HepG2 (cell line): Measurements from ENCODE around the gene ZNF239. TPM values are rescaled to one million over a fixed set of nuclear protein-coding genes. Genes with fewer than 3 reads are reported as not detected.

Source experiments
- ATAC-seq: fragments of 200-7000 bp; cut with Tn5 transposase; 3 replicates; pipeline ENCODE4 v1.9.1; 2020; ENCODE audit warnings: mild to moderate bottlenecking, moderate library complexity
- BruUV-seq: library from RNA; stranded (reverse); fragments of 400-500 nt; replicated peaks from 2 replicates; lab custom pipeline; 2021; lab: Mats Ljungman, UMichigan
- CTCF ChIA-PET: fragments of 300-600 bp; formaldehyde crosslinking; extraction: SDS; loops from one replicate; lab custom pipeline; 2021; ENCODE audit warnings: low total read pairs, inconsistent platforms, low intra/inter-chr PET ratio; lab: Yijun Ruan, JAX
- POLR2A ChIA-PET: fragments of 350-600 bp; sonication (Branson Sonifier 250); formaldehyde crosslinking; loops from one replicate; lab custom pipeline; 2020; ENCODE audit warnings: antibody characterized with exemption, inconsistent platforms; lab: Yijun Ruan, JAX
- DNase-seq: peaks from one replicate; pipeline ENCODE4 v3.0.0-alpha.2; 2015; ENCODE audit warnings: low spot score
- FAIRE-seq: peaks from 3 replicates; lab custom pipeline; 2011; peaks lifted over from hg19 to GRCh38; lab: Jason Lieb, UNC
- H2AFZ ChIP-seq: one replicate; pipeline ENCODE4 v1.6.1; 2011; ENCODE audit warnings: low read length, inconsistent platforms
- H3K27ac ChIP-seq: fragments of 300-600 bp; 3 replicates; pipeline ENCODE4 v1.8.0; 2011; ENCODE audit warnings: mixed run types, mild to moderate bottlenecking, mixed read lengths, low read length, inconsistent platforms; ENCODE audit not compliant: insufficient read depth; ENCODE audit errors: extremely low read length
- H3K27me3 ChIP-seq, 2 experiments: fragments of 200-600 bp in 1 of 2; 2 replicates in 1 of 2; 3 replicates in 1 of 2; pipeline versions ENCODE4 v1.6.0 to v1.8.0; 2011; ENCODE audit warnings: low read length in 2 of 2, mild to moderate bottlenecking in 2 of 2, moderate library complexity in 2 of 2, inconsistent platforms in 1 of 2; ENCODE audit not compliant: insufficient read depth in 2 of 2, control insufficient read depth in 1 of 2
- H3K36me3 ChIP-seq, 2 experiments: fragments of 200-600 bp in 1 of 2; replicated peaks in 1 of 2; 2 replicates in 1 of 2; 3 replicates in 1 of 2; pipeline versions ENCODE4 v1.5.1 to v1.8.0; 2011; ENCODE audit warnings: low read length in 2 of 2, inconsistent platforms in 1 of 2; ENCODE audit not compliant: insufficient read depth in 2 of 2, control insufficient read depth in 1 of 2
- H3K4me1 ChIP-seq: 2 replicates; pipeline ENCODE4 v1.5.1; 2012; ENCODE audit warnings: low read length, inconsistent platforms; ENCODE audit not compliant: insufficient read depth
- H3K4me2 ChIP-seq: 2 replicates; pipeline ENCODE4 v1.6.0; 2011; ENCODE audit warnings: low read depth, low read length, inconsistent platforms
- H3K4me3 ChIP-seq, 3 experiments: fragments of 200-600 bp in 1 of 3; sonication (generic), shearing (Covaris generic) in 1 of 3; replicated peaks in 1 of 3; 2 replicates each; pipeline ENCODE4 v1.5.1; 2011 to 2016; ENCODE audit warnings: low read length in 3 of 3, inconsistent platforms in 2 of 3, low read depth in 2 of 3, mild to moderate bottlenecking in 2 of 3, control low read depth in 1 of 3, mixed read lengths in 1 of 3; ENCODE audit not compliant: insufficient read depth in 1 of 3
- H3K79me2 ChIP-seq: one replicate; pipeline ENCODE4 v1.6.1; 2011; ENCODE audit warnings: low read length, inconsistent platforms; ENCODE audit not compliant: insufficient read depth
- H3K9ac ChIP-seq: 2 replicates; pipeline ENCODE4 v1.6.0; 2011; ENCODE audit warnings: mild to moderate bottlenecking, low read depth, low read length, inconsistent platforms; ENCODE audit not compliant: insufficient read depth
- H3K9me3 ChIP-seq: 2 replicates; pipeline ENCODE4 v1.5.1; 2012; ENCODE audit warnings: mild to moderate bottlenecking, low read length
- H4K20me1 ChIP-seq: 2 replicates; pipeline ENCODE4 v1.6.0; 2011; ENCODE audit warnings: inconsistent platforms, mild to moderate bottlenecking, low read length, moderate library complexity; ENCODE audit not compliant: insufficient read depth
- ADNP ChIP-seq: sonication (generic); formaldehyde crosslinking; IDR thresholded peaks from 2 replicates; pipeline ENCODE4 v1.4.0; 2020; ENCODE audit warnings: missing genetic modification reagents
- BCL3 ChIP-seq: sonication (generic); formaldehyde crosslinking; IDR thresholded peaks from 2 replicates; pipeline ENCODE4 v1.5.1; 2020; ENCODE audit warnings: mild to moderate bottlenecking, missing genetic modification reagents, moderate library complexity
- CC2D1A ChIP-seq: sonication (generic); formaldehyde crosslinking; IDR thresholded peaks from 2 replicates; pipeline ENCODE4 v1.8.1; 2023; ENCODE audit warnings: mild to moderate bottlenecking, missing genetic modification reagents
- GATA4 ChIP-seq: sonication (generic); IDR thresholded peaks from 2 replicates; pipeline ENCODE4 v1.6.1; 2016; ENCODE audit warnings: antibody characterized with exemption, low read depth, borderline replicate concordance
- KLF16 ChIP-seq, 2 experiments: sonication (generic) in 1 of 2; formaldehyde crosslinking in 1 of 2; IDR thresholded peaks; 2 replicates each; pipeline versions ENCODE4 v1.6.1 to v1.8.0; 2016 to 2023; ENCODE audit warnings: missing genetic modification reagents in 2 of 2, missing compliant biosample characterization in 1 of 2
- MXD3 ChIP-seq: IDR thresholded peaks from 2 replicates; pipeline ENCODE4 v1.6.1; 2016; ENCODE audit warnings: mild to moderate bottlenecking, missing biosample characterization, missing genetic modification reagents
- REL ChIP-seq: sonication (generic); formaldehyde crosslinking; conservative IDR thresholded peaks from 2 replicates; pipeline ENCODE4 v1.8.0; 2022; ENCODE audit warnings: mild to moderate bottlenecking, missing genetic modification reagents, moderate library complexity
- SKI ChIP-seq: fragments of 450-650 bp; IDR thresholded peaks from one replicate; pipeline ENCODE4 v1.6.1; 2018; ENCODE audit warnings: mild to moderate bottlenecking; ENCODE audit not compliant: partially characterized antibody
- SNAPC2 ChIP-seq: sonication (generic); formaldehyde crosslinking; IDR thresholded peaks from 2 replicates; pipeline ENCODE4 v1.8.1; 2022; ENCODE audit warnings: mild to moderate bottlenecking, missing genetic modification reagents
- SNAPC5 ChIP-seq: sonication (generic); formaldehyde crosslinking; IDR thresholded peaks from 2 replicates; pipeline ENCODE4 v1.8.1; 2023; ENCODE audit warnings: mild to moderate bottlenecking, missing genetic modification reagents, borderline replicate concordance
- TOPORS ChIP-seq: sonication (generic); formaldehyde crosslinking; IDR thresholded peaks from 2 replicates; pipeline ENCODE4 v1.8.0; 2023; ENCODE audit warnings: mild to moderate bottlenecking, missing genetic modification reagents
- U2AF2 ChIP-seq: fragments of 200-400 bp; formaldehyde crosslinking; IDR thresholded peaks from 2 replicates; pipeline ENCODE4 v1.6.1; 2017; ENCODE audit warnings: low read depth, mild to moderate bottlenecking, low read length
- ZNF460 ChIP-seq: sonication (generic); formaldehyde crosslinking; IDR thresholded peaks from 2 replicates; pipeline ENCODE4 v1.5.1; 2020; ENCODE audit warnings: missing genetic modification reagents, mild to moderate bottlenecking, borderline replicate concordance
- ZNF557 ChIP-seq: sonication (generic); formaldehyde crosslinking; IDR thresholded peaks from 2 replicates; pipeline ENCODE4 v1.4.0; 2020; ENCODE audit warnings: missing genetic modification reagents
- WGBS: methylation state at CpG from one replicate; pipeline ENCODE4 v1.1.6; 2017; ENCODE audit warnings: low lambda C conversion rate; 5-methylcytosine and 5-hydroxymethylcytosine counted together
- in situ Hi-C: cut with HindIII; loops from 2 replicates; pipeline ENCODE4 v1.10.0; 2017; ENCODE audit warnings: low pct_unique_long_range_greater_than_20kb; ENCODE audit not compliant: extremely low pct_ligation_motif_present
- intact Hi-C: fragments of 100-400 bp; cut with micrococcal nuclease; formaldehyde crosslinking; loops from one replicate; pipeline ENCODE4 v1.10.0; 2022; ENCODE audit not compliant: unreplicated experiment
- polyA plus RNA-seq, 8 experiments: library from polyadenylated mRNA; depleted of rRNA in 3 of 8; stranded (reverse) in 7 of 8; unstranded in 1 of 8; fragments of >200 nt; fragmentation: Illumina TruSeq in 4 of 8; extraction: Trizol in 4 of 8; gene quantifications; 2 replicates each; pipeline versions ENCODE4 v1.2.1 to v1.2.3, GENCODE V29; 2011 to 2016; ENCODE audit warnings: low read depth in 4 of 8, missing spikeins in 1 of 8, mixed read lengths in 1 of 8; ENCODE audit not compliant: insufficient read depth in 1 of 8
- total RNA-seq, 5 experiments: library from RNA; depleted of rRNA; stranded (reverse); fragments of >200 nt; fragmentation: Illumina TruSeq; extraction: Trizol; gene quantifications; 2 replicates each; pipeline ENCODE4 v1.2.3, GENCODE V29; 2016; ENCODE audit warnings: low read depth in 1 of 5
- TF ChIP-seq, protein P1 (sequence below): IDR thresholded peaks from 2 replicates; pipeline ENCODE4 v1.6.1; 2016; ENCODE audit warnings: low read depth, borderline replicate concordance
- TF ChIP-seq, protein P2 (sequence below): sonication (generic); formaldehyde crosslinking; IDR thresholded peaks from 2 replicates; pipeline ENCODE4 v1.4.0; 2020; ENCODE audit warnings: missing genetic modification reagents, low read depth, mild to moderate bottlenecking, borderline replicate concordance

ZNF239 gene
- total and polyA plus RNA-seq, 2 of the 13 experiments (the other 11 are each of a cell fraction or from before 2014, with no cell fraction given): 0.05 TPM; not detected in 1

DNA sequence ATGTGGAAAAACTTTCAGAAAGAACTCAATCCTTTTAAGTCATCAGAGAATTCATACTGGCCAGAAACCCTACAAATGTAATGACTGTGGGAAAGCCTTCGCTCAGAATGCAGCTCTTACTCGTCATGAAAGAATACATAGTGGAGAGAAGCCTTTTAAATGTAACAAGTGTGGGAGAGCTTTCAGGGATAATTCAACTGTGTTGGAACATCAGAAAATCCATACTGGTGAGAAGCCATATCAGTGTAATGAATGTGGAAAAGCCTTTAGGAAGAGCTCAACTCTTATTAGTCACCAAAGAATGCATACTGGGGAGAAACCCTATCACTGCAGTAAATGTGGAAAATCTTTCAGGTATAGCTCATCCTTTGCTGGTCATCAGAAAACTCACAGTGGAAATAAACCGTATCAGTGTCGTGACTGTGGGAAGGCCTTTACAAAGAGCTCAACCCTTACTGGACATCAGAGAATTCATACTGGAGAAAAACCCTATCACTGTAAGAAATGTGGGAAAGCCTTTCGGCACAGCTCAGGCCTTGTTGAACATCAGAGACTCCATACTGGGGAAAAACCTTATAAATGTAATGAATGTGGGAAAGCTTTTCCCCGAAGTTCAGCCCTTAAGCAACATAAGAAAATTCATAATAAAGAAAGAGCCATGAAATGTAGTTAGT, 42.4 kb upstream of the ZNF239 start:
- Histone ChIP-seq H3K4me1 (no peaks in the 10 kb centered on the region), H3K9ac (no peak overlapping the region), H2AFZ (no peak overlapping the region), H3K36me3 (peaks cover 0 to 10% of the 10 kb centered on the region in 2 experiments; a peak in 1 of 5 replicates), H3K9me3 (peaks cover 32% of the 10 kb centered on the region), H3K79me2 (no peaks in the 10 kb centered on the region), H3K27me3 (no peaks in the 10 kb centered on the region), H3K4me2 (no peak overlapping the region), H4K20me1 (no peaks in the 10 kb centered on the region)
- 61% methylated on average over 6 of the region's 6 CpGs for WGBS
- intact Hi-C loops: no loop called here
- in situ Hi-C loops: no loop called here
- CTCF ChIA-PET: no interaction called here
- ATAC-seq (no peak), FAIRE-seq (no peak)
- POLR2A ChIA-PET: no interaction called here
- TF ChIP-seq ADNP (CRISPR knock-in tag) (no peak), ZNF557 (no peak), U2AF2 (no peak), KLF16 (CRISPR knock-in tag; IDR thresholded peaks at IDR 0.05) (no peak), SNAPC5 (CRISPR knock-in tag) (no peak), SNAPC2 (CRISPR knock-in tag) (no peak), ZNF460 (CRISPR knock-in tag) (no peak), SKI (no peak), GATA4 (no peak), REL (CRISPR knock-in tag) (no peak), CC2D1A (no peak), MXD3 (CRISPR knock-in tag) (no peak), BCL3 (no peak), TOPORS (CRISPR knock-in tag) (no peak)
- TF ChIP-seq, protein P1, sequence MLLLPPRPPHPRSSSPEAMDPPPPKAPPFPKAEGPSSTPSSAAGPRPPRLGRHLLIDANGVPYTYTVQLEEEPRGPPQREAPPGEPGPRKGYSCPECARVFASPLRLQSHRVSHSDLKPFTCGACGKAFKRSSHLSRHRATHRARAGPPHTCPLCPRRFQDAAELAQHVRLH (CRISPR knock-in tag): no peak
- TF ChIP-seq, protein P2, sequence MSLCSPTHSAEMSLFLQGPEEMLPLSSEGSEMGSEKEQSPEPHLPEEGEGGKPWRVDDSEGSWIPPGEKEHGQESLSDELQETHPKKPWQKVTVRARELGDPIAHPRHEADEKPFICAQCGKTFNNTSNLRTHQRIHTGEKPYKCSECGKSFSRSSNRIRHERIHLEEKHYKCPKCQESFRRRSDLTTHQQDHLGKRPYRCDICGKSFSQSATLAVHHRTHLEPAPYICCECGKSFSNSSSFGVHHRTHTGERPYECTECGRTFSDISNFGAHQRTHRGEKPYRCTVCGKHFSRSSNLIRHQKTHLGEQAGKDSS (CRISPR knock-in tag): no peak
- TF ChIP-seq, all 625 proteins: peak for 0
- no peak overlapping the region for H3K27ac ChIP-seq
- DNase-seq: no peak
- BruUV-seq: no TSS peak
- no peak overlapping the region for H3K4me3 ChIP-seq
